Bronchial epithelial cell (primary cell): ENCODE data around the gene AGRN. TPM values are rescaled to one million over a fixed set of nuclear protein-coding genes. Genes with fewer than 3 reads are reported as not detected.

Experiments
- DNase-seq: peaks from one replicate; pipeline ENCODE4 v3.0.0-alpha.2; 2010; ENCODE audit warnings: low read depth
- FAIRE-seq: peaks from 2 replicates; lab custom pipeline; 2011; peaks lifted over from hg19 to GRCh38; lab: Jason Lieb, UNC
- H3K27me3 ChIP-seq: 2 replicates; pipeline ENCODE4 v1.5.1; 2011; ENCODE audit warnings: low read length; ENCODE audit not compliant: control insufficient read depth, insufficient read depth
- H3K36me3 ChIP-seq: 2 replicates; pipeline ENCODE4 v1.5.1; 2011; ENCODE audit warnings: low read length; ENCODE audit not compliant: control insufficient read depth, insufficient read depth
- H3K4me3 ChIP-seq: 2 replicates; pipeline ENCODE4 v1.5.1; 2011; ENCODE audit warnings: mild to moderate bottlenecking, low read depth, low read length, control low read depth
- CTCF ChIP-seq: IDR thresholded peaks from 2 replicates; pipeline ENCODE4 v1.5.1; 2011; ENCODE audit warnings: mild to moderate bottlenecking, moderate library complexity, low read length, control low read depth, inconsistent platforms; ENCODE audit not compliant: insufficient read depth, severe bottlenecking
- total RNA-seq: library from RNA; depleted of rRNA; stranded (reverse); fragments of >200 nt; gene quantifications from 2 replicates; pipeline ENCODE4 v1.2.1, GENCODE V29; 2014

Gene AGRN
- total RNA-seq, 1 donor from 2014 or later: 117 TPM

GRCh38 chr1:978069-978834, 41.7 kb upstream of the AGRN start:
- no peak for FAIRE-seq
- peaks cover 9% of the 10 kb centered on the region for H3K27me3 ChIP-seq
- H3K36me3 ChIP-seq: peaks cover 4% of the 10 kb centered on the region
- no peak for DNase-seq
- no peak for TF ChIP-seq CTCF
- H3K4me3 ChIP-seq: no peak overlapping the region

DNA sequence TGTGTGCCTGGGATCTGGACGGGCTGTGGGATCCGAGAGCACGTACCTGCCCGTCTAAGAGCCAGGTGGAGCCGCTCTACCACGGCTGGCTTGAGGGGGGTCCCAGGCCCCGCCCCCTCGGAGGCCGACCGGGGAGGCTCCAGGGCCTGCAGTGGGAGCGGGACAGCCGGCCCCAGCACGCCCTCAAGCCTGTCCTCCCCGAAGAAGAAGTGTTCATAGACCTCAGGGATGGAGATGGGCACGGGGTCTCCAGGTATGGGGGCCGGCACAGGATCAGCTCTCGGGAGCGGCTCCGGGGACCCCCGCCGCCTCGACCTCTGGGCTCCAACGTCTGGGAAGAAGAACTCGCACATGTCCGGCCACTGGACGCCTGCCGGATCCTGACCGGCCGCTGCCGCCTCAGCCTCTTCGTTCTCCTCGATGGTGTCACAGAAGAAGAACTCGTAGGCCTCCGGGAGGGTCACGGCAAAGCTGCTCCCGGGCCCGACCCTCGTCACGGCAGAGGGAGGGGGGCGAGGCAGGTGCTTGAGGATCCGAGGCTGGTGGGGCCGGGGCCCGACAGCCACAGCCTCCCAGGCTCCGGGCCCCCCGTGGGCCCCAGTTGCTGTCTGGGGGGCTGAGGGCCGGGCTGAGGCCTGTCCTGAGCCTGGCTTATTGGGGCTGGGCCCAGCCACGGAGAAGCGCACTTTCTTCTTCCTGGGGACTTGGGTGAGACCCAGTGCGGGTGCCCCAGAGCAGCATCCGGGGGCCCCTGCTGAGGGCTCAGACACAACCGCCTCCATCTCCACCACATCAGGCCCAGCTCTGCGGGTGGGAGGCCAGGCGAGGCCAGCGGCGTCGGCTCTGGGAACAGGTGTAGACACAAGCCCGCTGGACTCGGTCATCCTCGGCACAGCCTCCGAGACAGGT, 40.8 kb upstream of the AGRN start:
- no peak for FAIRE-seq
- TF ChIP-seq CTCF: no peak
- H3K4me3 ChIP-seq: no peak overlapping the region
- DNase-seq: no peak
- peaks cover 2% of the 10 kb centered on the region for H3K36me3 ChIP-seq
- peaks cover 13% of the 10 kb centered on the region for H3K27me3 ChIP-seq

- DNase-seq (no peak), FAIRE-seq (peak; percentile 13)
- no peaks in the 10 kb centered on the region for H3K36me3 ChIP-seq
- peaks cover 13% of the 10 kb centered on the region for H3K27me3 ChIP-seq
- no peak for TF ChIP-seq CTCF
- H3K4me3 ChIP-seq: no peak overlapping the region
Measured at GRCh38 chr1:979744-980072, 40.2 kb upstream of the AGRN start.

GRCh38 chr1:980137-980571, 39.8 kb upstream of the AGRN start:
- Histone ChIP-seq H3K4me3 (no peak overlapping the region), H3K27me3 (peaks cover 13% of the 10 kb centered on the region), H3K36me3 (no peaks in the 10 kb centered on the region)
- FAIRE-seq (no peak), DNase-seq (peak; percentile 39)
- TF ChIP-seq CTCF: no peak

GRCh38 chr1:980602-981395, 39.1 kb upstream of the AGRN start:
- TF ChIP-seq CTCF: no peak
- Histone ChIP-seq H3K27me3 (peaks cover 13% of the 10 kb centered on the region), H3K36me3 (no peaks in the 10 kb centered on the region), H3K4me3 (no peak overlapping the region)
- FAIRE-seq (no peak), DNase-seq (no peak)
